ENCODE data around the gene ATP6V0D1.
A peak's percentile ranks its signal among the peaks of the same experiment; 100 is the strongest.
"Not testable (repeated sequence)": the region's sequence is repeated elsewhere in the genome, so short reads cannot be mapped to it uniquely, and the experiment has no call there.

The ATP6V0D1 gene

DNA sequence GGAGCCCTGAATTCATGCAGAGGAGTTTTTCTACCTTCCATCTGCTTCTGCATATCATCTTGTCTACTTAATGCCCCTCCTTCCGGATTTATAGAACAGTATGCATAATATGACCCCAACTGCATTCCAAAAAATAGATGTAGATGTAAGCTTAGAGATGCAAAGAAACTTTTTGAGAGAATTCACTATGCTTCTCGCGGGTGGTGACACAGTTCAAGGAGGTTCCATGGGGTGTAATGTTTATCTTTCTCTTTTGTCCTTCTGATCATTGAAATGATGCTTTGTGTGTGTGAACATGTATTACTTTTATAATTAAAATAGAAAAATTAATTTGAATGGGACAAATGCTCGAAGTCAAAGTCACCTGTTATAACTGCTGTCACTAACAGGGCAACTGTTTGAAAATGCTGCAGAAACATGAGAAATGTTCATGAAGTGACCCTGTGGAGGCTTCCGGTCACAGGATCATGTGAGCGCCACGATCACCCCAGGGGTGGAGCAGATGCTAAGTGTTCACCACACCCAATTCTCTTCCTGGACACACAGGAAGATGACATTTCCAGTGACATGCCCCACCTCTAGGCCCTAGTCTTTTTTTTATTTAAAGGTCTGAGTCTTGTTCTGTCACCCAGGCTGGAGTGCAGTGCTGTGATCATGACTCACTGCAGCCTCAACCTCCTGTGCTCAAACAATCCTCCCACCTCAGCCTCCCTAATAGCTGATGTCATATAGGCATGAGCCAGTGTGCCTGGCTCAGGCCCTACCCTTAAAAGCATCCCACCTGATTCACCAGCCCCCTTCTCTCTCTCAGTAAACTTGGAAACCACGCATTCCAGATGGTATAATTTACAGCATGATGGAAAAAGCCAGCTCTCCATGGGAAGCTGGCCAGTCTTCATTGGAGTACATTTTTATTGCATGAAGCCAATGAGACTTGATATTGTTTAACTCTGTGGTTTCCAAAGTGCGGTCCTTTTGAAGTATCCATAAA, 23.4 kb upstream of the ATP6V0D1 start:
- no peak for DNase-seq (ENCODE audit: low spot score)

DNA sequence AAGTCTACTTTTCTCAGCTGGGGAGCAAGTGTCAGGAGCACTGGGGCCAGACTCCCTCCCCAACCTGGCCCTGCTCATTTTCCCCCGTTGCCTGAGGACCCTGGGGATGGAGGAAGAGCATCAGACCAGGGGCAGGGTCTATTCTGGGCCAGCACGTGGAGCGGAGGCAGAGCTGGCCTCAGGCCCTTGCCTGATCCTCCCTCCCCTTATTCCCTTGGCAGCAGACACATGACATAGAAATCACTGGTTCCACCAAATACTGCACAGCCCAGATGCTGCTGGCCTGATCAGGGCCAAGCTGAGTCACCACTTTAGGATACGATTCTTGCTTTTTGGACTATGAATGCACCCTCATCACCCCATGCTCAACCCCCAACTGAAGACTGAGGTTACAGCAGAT, 18.1 kb upstream of the ATP6V0D1 start:
- DNase-seq (ENCODE audit: low spot score): no peak

DNA sequence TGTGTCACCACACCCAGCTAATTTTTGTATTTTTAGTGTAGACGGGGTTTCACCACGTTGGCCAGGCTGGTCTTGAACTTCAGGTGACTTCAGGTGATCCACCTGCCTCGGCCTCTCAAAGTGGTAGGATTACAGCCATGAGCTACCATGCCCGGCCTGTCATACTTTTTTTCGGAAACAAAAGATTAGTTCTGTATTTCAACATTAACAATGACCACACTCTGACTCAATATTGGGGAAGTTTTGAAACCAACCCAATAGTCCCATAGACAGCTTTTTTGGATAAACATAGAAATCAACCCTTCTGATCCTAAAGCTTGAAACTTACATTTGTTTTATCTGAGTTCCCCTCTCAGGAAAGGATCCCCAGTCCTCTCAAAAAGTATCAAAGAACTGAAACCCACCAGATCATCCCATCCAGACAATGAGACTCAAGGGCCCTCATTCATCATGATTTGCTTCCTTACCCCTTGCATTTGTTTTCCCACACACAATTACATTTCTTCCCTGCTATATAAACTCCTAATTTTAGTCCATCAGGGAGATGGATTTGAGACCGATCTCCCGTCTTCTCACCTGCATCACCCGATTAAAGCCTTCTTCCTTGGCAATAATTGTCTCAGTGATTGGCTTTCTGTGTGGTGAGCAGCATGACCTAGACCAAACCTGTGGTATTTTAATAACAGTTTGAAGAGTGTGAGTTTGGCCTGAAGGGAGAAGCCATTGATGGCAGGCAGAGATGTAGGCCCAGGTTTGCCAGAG, 9.6 kb upstream of the ATP6V0D1 start:
- no peak for DNase-seq (ENCODE audit: low spot score)

DNA sequence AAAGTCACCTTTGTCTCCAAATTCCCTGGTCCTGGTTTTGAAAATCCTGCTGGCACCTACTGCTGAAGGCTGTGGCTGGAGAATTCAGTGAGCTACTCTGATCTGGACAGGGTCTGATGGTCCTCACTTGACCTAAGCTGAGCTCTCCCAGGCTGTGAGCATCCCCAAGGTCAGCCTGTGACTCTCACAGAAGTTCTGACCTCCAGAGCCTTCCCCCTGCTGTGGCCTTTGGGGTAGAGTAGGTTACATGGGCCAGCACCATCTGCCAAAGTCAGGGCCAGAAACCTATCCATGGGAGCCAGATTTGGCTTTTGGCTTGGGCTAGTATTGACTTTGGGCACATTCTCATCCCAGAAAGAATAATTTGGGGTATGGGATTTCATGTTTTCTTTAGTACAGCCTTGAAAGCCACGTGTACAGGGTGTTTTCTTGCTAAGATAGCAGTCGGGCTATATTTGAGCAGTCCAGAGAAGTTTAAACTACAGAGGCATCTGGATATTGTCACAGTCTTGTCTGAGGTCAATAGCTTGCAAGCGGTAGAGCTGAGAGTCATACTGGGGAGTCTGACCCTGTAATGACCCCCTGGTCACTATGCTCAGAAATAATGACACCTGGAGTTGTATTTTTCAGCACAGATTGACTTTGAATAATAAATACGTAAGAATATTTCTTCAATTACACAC, 8.6 kb upstream of the ATP6V0D1 start:
- DNase-seq (ENCODE audit: low spot score): peak; percentile 38

DNA sequence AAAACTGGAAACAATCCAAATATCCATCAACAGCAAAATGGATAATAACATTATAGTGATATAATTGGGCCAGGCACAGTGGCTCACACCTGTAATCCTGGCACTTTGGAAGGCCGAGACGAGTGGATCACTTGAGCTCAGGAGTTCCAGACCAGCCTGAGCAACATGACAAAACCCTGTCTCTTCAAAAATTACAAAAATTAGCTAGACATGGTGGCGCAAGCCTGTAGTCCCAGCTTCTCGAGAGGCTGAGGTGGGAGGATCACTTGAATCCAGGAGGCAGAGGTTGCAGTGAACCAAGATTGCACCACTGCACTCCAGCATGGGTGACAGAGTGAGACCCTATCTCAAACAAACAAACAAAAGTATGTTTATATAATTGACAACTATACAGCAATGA, 6.6 kb upstream of the ATP6V0D1 start:
- DNase-seq (ENCODE audit: low spot score): not testable (repeated sequence)

DNA sequence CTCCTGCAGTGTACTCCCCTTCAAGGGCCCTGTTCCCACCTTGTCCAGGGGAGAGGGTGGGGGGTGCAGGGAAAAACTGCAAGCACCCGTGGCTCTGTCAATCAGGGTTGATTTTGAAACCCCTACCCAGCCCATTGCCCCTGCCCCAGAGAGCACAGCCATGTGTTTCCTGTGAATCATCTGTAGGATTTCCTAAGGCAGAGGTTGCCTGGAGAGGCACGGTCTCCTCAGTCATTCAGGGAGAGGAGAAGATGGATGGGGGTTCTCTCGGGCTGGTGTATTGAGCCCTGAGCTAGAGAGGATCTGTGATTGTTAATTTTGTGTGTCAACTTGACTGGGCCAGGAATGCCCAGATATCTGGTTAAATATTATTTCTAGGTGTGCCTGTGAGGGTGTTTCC, 5.8 kb upstream of the ATP6V0D1 start:
- DNase-seq (ENCODE audit: low spot score): no peak

DNA sequence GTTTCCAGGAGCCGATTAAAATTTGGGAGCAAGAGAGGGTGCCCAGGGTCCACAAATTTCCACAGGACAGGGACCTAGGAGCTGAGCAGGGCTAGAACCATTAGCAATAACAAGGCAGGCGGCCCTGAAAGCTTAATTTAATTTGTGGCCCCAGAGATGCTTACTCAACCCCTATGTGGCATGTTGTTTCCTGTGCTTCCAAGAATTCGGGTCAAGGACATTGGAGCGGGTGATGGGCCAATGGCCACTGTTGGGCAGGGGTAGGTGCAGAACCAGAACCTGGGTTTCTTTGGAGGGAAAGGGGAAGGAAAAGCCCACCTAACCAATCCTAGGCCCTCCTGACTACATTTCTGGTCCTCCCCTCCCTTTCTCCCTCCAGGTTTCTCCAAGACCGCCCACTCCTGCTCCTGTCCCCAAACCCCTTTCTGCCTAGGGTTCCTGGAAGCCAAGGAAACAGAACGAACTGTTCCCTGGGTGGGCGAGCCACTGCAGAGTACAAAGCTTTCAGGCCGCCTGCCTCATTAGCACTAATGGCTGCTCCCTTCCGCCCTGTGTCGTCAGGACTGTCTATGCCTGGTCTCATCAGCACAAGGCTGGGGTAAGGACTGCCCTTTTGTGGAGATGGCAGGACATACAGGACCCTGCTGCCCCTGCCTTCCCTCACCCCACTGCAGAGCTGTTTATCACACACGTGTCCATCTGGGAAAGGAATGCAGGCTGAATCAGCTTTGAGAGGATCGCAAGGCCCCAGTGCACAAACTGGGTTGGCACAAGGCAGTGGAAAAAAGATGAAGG, 3.0 kb upstream of the ATP6V0D1 start:
- DNase-seq (ENCODE audit: low spot score): no peak

DNA sequence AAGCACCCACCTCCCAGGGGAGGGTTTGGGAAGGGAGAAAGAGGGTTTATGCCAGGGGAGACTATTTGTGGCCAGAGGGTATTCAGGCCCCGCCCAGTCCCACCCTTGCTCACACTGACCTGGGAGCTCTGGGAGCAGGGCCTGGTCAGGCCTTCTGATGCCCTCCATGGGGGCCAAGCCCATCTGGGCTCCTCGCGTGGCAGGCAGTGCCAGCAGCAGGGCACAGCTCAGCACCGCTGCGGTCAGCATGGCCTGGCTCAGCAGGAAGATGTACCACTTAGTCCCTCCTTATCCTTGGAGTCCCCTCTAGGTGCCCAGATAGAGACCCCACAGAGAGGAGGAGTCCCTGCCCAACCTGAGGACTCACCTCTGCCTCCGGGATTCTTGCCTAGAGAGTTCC, 2.2 kb upstream of the ATP6V0D1 start, which contains the start of gene AGRP:
TSS of gene AGRP (minus strand) at position 398 of the 400 bp plus-strand sequence. CDS start at position 249, 149 bp downstream.
- no peak for DNase-seq (ENCODE audit: low spot score)

DNA sequence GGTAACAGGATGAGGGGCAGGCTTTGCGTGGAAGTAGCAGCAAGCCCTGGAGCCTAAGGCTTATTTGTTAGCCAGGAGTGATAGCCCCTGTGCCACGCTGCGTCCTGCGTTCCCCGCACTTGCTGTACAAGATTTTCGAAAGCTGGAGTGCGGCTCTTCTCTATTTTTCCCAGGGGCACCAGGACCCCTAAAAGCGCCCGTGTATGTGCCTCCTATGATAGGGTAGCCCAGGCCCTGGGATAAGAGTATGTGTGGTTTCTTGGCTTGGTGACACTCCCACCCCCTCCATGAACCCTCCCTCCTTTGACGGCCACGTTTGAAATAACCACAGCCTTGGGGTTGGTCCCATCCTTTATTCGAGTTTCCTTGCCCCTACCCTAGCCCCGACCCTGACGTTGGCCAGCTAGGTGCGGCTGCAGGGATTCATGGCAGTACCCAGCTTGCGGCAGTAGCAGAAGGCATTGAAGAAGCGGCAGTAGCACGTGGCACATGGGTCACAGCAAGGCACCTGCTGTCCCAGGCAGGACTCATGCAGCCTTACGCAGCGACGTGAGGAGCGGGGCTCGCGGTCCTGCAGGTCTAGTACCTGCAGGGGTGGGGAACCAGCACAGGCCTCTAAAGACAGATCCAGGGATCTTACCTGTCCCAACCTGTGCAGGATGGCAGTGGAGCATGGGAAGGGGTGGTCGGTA, 1.4 kb upstream of the ATP6V0D1 start:
- no peak for DNase-seq (ENCODE audit: low spot score)

DNA sequence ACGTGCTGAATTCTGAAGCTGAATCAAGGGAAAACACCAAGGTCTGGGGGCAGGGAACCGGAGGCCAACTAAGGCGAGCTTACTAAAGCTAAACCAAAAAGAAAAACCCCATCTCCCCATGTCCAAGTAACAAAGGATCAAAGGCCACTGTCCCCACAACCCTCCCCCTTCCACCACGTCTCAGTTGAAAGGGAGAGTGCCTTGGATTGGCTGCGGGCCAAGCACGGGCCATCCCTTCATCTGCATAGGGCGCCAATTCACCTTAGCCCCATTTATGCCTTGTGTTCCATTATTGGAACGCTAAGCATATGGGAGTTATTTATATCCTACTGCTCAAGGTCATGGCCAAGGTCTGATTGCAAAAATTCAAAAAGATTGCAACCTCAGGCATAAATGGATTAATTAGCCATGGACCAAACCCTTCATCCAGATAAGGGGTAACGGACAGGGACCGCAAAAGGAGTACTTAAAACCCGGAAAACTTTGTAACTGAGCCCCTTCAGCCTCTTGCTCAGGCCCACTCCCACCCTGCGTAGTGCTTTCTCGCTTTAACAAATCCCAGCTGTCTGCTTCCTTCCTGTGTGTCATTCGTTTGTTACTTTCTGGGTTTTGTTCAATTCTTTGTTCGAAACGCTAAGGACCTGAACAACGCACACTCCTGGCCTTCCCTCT, 740 bp upstream of the ATP6V0D1 start:
- DNase-seq (ENCODE audit: low spot score): peak; percentile 62

DNA sequence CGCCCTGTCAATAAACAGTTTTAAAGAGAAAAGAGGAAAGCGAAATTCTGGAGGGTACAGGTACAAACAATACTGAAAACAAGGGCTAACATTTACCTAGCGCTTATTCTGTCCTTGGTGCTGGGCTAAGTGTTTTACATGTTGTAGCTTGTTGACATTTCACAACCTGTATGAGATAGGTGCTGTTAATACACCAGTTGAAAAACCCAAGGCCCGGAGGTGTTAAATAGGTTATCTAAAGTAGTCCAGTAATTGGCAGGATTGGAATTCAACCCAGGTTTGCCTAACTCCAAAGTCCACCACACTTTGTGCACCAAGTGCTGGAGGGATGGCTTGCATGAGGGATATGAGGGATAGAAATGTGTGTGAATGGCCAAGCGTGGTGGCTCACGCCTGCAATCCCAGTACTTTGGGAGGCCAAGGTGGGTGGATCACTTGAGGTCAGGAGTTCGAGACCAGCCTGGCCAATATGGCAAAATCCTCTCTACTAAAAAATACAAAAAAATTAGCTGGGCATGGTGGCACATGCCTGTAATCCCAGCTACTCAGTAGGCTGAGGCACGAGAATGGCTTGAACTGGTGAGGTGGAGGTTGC, 2.9 kb downstream of the ATP6V0D1 start:
- DNase-seq (ENCODE audit: low spot score): no peak

DNA sequence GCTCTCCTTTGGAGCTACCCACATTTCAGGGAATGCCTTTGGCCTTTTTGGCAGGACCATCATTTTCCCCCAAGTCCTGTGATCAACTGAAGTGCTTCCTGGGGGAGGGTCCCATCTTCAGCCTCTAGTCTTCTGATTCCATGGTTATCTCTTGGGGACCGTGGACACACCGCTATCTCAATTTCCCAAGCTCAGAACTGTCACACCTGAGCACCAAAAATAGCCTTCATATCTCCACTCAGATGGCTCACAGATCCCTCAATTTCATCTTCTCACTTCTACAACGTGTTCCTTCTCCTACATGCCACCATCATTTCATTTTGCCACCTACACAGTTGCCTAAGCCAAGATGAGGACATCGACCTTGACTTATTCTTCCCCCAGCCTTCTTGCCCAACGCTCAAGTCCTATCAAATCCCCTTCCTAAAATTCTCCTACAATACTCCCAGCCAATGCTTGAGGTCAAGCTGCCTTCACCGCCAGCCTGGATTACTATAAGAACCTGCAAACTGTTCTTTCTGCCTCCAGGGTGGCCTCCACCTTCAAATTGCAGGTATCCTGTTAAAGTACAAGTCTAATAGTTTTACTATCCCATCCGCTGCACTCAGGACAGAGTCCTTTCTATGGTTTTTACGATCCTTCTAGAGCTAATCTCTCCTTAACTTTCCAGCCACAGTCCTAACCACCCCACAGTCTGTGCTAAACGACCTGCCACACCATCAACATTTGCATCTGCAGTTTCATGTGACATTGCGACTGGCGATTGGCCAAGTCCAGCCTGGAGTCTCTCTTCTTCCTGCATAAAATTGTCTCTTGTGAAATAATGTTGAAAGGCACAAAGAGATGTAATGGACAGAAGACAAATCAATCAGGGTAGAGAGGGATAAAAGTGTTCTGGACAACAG, 6.2 kb downstream of the ATP6V0D1 start:
- DNase-seq (ENCODE audit: low spot score): no peak

DNA sequence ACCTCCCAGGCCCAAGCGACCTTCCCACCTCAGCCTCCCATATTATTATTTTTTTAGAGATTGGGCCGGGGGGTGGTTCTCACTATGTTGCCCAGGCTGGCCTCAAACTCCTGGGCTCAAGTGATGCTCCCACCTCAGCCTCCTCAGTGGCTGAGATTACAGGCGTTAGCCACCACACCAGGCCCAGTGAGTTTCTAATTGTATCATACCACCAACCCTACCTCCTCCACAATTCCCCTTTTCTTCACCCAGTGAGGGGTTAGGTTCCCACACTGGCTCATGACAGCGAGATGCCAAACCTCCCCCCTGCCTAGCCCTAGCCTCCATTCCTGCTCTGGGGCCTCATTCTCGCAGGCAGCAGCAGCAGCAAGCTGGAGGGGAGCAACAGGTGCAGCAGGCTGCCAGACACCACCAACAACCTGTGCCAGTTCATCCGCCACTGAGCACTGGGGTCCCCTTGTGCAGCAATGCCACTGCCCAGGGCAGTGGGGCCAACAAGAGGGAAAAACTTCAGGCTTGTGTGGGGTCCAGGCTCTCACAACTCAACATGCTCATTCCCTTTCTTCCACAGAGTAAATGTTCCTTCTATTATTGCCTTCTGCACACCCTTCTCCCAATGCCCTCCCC, 9.1 kb downstream of the ATP6V0D1 start:
- no peak for DNase-seq (ENCODE audit: low spot score)

DNA sequence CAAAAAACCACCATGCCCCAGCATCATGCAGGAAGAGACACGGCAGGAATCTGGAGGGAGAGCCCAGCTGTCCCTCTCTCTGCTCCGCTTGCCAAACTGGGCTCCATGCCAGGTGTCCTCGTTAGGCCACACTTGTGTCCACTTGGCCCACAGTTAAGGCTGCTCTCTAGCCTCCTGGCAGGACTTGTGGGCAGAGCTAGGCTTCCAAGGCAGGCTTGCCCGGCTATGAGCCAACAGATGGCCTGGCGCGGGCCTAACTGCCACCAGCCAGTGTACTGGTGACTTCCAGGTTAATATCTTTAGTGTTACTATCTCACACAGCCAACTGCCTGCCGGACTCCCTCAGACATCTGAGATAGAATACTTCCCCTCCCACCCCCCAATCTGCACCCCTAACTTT, 10.6 kb downstream of the ATP6V0D1 start:
- no peak for DNase-seq (ENCODE audit: low spot score)

DNA sequence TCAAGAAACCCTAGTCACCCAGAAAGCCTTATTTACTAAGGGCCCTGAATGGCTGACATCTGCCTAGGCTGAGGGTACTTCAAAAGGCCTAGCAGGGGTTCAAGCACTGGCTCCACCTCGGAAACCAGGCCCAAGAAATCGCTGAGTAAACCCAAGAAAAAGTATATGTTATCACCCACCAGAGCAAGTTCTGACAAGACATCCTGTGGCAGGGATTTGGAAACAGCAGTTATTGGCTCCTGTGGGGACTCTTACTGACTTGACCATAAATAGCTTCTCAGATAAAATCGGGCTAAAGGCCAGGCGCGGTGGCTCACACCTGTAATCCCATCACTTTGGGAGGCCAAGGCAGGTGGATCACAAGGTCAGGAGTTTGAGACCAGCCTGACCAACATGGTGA, 12.2 kb downstream of the ATP6V0D1 start:
- no peak for DNase-seq (ENCODE audit: low spot score)

DNA sequence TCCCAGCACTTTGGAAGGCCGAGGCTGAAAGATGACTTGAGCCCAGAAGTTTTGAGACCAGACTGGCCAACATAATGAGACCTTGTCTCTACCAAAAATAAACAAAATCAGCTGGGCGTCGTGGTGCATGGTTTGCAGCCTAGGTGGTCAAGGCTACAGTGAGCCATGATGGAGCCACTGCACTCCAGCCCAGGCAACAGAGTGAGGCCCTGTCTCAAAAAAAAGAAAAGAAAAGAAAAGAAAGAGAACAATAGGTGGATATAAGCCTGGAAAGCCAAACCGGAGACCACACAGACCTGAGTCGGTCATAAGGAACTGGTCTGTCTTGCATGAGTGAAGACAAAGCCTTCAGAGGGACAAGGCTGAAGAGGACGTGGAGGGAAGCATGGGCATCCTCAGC, 14.4 kb downstream of the ATP6V0D1 start:
- no peak for DNase-seq (ENCODE audit: low spot score)

DNA sequence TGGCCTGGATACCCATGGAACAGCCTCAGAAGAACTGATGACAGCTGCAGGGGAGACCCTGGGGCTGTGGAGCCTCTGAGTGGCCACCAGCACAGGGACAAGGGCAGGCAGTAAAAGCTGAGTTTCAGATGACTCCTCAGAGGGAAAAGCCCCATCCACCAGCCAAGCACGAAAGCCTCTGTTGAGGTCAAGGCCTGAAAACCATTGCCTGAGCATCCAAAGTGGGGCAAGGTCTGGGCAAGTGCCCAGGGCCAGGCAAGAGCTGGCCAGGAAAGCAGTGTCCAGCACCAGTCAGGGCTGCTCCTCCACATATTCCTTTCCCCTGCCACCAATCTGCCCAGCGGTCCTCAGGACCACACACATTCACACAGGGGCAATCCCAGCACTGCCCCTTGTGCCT, 16.4 kb downstream of the ATP6V0D1 start:
- no peak for DNase-seq (ENCODE audit: low spot score)

DNA sequence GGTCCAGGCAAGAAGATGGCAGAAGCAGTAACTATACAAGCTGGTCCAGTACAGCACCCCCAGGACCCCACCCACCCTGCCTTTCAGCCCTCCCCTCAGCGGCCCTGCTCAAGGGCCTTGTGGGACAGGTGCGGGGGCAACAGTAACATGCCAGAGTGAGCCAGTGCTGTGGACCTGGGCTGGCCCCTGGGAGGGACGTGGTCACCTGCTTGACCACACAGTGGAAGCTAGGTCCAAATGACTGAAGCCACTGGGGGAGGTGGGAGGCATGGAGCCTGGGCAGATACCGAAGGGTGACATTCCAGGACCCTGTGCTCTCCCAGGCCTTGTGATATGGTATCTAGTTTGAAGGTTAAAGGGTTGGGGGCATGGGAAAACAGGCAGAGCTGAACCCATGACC, 17.3 kb downstream of the ATP6V0D1 start:
- DNase-seq (ENCODE audit: low spot score): no peak
